Activated naive CD4-positive, alpha-beta T cell treated with anti-CD3 and anti-CD28 coated beads, Interleukin-2, amount 50 U/mL, for 72 hours (primary cell): Measurements from ENCODE around the gene KNSTRN. TPM values are rescaled to one million over a fixed set of nuclear protein-coding genes. Genes with fewer than 3 reads are reported as not detected.

ENCODE experiments used
- ATAC-seq, 2 donors: fragments of 150-1000 bp; cut with Tn5 transposase; 2 replicates each; pipeline ENCODE4 v1.10.0; 2021; ENCODE audit warnings: mild to moderate bottlenecking in 2 of 2, moderate library complexity in 2 of 2
- DNase-seq, 2 donors: peaks; one replicate each; pipeline ENCODE4 v3.0.0; 2021 to 2022; ENCODE audit warnings: low spot score in 2 of 2
- H3K27ac Mint-ChIP-seq, 2 donors: one replicate each; pipeline ENCODE4 v1.8.0; 2022; ENCODE audit warnings: mild to moderate bottlenecking in 2 of 2, mixed read lengths in 2 of 2
- H3K36me3 Mint-ChIP-seq, 2 donors: one replicate each; pipeline ENCODE4 v1.8.0; 2022; ENCODE audit warnings: mixed read lengths in 2 of 2
- H3K9me3 Mint-ChIP-seq, 2 donors: one replicate each; pipeline ENCODE4 v1.8.0; 2022; ENCODE audit warnings: mixed read lengths in 2 of 2
- total RNA-seq, 2 donors: library from RNA; stranded (reverse); gene quantifications; one replicate each; pipeline ENCODE4 v1.2.3, GENCODE V29; 2022

The KNSTRN gene, protein sequence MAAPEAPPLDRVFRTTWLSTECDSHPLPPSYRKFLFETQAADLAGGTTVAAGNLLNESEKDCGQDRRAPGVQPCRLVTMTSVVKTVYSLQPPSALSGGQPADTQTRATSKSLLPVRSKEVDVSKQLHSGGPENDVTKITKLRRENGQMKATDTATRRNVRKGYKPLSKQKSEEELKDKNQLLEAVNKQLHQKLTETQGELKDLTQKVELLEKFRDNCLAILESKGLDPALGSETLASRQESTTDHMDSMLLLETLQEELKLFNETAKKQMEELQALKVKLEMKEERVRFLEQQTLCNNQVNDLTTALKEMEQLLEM
- 10 to 100 TPM; 48.6 to 96.4 TPM for total RNA-seq

- peak; percentile 99 to 100 for ATAC-seq
- Mint-ChIP-seq H3K27ac (peak within 1 kb of the TSS; percentile 93 to 95), H3K9me3 (no peaks in the 10 kb centered on the region), H3K36me3 (peaks cover 35 to 39% of the 10 kb centered on the region in 2 donors)
- DNase-seq, result peak; percentile 91
Observed at GRCh38 chr15:40382580-40383456, at the start of gene KNSTRN. TSS of gene KNSTRN (plus strand) at chr15:40382721. CDS start at chr15:40382836, 115 bp downstream.

DNA sequence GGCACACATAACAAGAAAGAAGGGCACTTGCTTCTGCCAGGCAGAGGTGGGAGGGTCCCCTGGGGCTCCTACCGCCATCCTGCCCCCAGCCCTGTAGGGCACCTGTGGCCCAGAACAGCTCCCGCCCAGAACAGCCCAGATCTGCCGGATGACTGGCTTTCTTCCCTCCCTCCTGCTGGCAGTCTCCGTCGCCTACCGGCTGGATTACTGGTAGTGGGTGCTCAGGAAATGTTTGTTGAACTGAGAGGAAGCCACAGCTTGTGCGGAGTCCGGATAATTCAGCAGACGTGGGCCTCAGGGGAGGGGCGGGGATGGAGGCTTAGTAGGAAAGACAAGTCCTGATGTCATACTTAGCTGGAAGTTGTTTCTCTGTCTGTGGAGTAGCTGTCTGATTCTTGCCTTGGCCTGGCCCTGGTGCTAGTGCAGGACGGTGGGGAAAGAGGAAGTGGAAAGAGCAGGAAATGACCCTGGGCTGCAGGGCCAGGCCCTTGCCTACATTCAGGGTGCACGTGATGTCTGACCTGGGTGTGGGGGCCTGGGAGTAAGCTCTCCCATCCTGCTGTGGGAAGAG lies 48.5 kb upstream of the KNSTRN start:
- Mint-ChIP-seq H3K27ac (peak overlapping the region; percentile 41 to 62), H3K36me3 (no peaks in the 10 kb centered on the region), H3K9me3 (no peaks in the 10 kb centered on the region)
- ATAC-seq, result peak; percentile 16 to 61
- DNase-seq, result no peak

GRCh38 chr15:40334541-40334940 lies 48.0 kb upstream of the KNSTRN start:
- no peaks in the 10 kb centered on the region for H3K9me3 Mint-ChIP-seq
- peak overlapping the region in 1 of 2 donors; percentile 41 for H3K27ac Mint-ChIP-seq
- H3K36me3 Mint-ChIP-seq, result no peaks in the 10 kb centered on the region
- no peak for DNase-seq
- peak in 1 of 2 donors; percentile 2 for ATAC-seq

DNA sequence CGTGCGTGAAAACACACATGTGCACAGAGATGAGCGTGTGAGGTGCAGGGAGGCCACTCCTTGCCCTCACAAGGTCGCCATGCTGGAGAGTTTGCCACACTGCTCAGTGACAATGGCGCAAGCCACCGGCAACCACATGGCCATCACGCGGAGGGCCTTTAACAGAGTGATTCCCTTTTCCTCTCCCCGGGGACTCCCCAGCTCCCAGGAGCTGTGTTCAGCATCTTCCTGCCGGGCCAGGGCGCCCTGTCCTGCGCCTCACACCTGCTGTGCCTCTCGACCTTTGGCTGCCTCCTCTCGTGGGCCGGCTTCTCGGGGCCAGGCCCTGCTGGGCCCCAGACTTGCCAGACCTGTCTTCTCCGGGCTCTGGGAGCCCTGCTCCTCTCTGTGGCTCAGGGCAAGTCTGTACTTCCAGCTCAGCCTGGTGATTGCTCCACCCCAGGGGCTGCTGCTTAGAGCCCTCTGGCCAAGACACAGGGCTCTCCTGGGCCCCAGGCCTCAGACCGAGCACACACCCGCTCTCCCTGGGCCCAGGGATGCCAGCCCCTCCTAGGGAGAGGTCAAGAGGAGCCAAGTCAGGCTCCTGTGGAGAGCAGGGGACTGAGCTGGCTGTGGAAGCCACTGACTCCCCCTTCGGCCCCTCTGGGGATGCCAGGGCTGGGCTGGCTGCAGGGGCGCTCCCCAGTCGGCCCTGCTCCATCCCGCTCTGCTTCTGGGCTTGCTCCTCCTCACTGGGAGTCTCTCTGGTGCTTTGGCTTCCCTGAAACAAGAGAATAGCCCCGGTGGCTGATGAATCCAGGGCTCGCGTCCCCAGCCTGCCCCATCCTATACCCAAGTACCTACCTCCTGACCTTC lies 47.4 kb upstream of the KNSTRN start:
- ATAC-seq, result no peak
- Mint-ChIP-seq H3K9me3 (no peaks in the 10 kb centered on the region), H3K36me3 (no peaks in the 10 kb centered on the region), H3K27ac (peak overlapping the region; percentile 15 to 41)
- no peak for DNase-seq

- Mint-ChIP-seq H3K27ac (peak overlapping the region; percentile 15 to 41), H3K36me3 (no peaks in the 10 kb centered on the region)
- DNase-seq, result no peak
Observed at GRCh38 chr15:40335938-40336743, 46.4 kb upstream of the KNSTRN start.

DNA sequence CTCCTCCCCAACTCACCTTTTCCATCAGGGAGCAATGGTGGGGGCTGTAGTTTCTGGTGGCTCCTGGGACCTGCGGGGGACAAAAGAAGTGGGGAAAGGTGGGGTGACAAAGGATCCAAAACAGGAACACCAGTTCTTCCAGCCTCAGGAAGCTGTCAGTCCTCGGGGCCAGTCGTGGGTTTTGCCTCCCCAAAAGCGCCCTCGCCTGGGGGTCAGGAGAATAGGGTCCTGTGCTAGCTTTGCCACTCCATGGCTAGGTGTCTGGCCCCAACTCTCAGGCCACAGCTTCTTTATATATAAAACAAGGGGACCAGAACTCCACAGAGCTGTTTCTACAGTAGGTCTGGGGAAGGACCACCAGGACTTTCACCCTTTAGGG lies 45.8 kb upstream of the KNSTRN start:
- no peak for ATAC-seq
- Mint-ChIP-seq H3K27ac (no peak overlapping the region), H3K9me3 (no peaks in the 10 kb centered on the region), H3K36me3 (no peaks in the 10 kb centered on the region)
- no peak for DNase-seq

More at GRCh38 chr15:40335938-40336743, 46.4 kb upstream of the KNSTRN start:
- ATAC-seq, result no peak
- H3K9me3 Mint-ChIP-seq, result no peaks in the 10 kb centered on the region

GRCh38 chr15:40337597-40337996 lies 44.9 kb upstream of the KNSTRN start:
- ATAC-seq, result peak in 1 of 2 donors; percentile 4
- H3K9me3 Mint-ChIP-seq, result no peaks in the 10 kb centered on the region
- no peak overlapping the region for H3K27ac Mint-ChIP-seq
- H3K36me3 Mint-ChIP-seq, result no peaks in the 10 kb centered on the region
- DNase-seq, result no peak

DNA sequence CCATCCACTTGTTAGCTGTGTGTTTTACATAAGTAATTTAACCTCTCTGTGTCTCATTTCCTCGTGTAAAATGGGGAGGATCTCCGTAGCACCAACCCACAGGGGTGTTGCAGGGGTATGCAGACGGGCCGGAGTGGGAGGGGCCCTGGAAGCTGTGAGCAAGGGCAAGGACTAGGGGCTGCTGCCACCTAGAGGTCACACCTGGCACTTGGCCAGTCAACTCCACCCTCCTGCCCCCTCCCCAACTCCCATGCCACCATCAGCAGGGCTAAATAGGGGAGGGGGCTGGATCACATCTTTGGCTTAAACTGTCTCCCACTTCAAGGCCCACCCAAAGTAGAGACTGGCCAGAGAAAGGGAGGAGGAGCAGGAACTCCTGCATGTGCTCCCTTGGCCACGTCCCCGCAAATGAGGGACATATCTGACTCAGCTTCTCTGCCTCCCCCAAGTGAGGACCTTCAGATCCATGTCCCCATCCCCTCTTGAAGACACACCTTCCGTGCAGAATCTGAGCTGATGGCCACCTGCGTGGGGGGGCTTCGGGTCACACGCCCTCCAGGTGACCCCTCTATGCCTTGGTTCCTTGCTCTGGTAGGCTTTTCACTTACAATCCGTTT lies 44.4 kb upstream of the KNSTRN start:
- ATAC-seq (peak; percentile 85 to 92), DNase-seq (peak in 1 of 2 donors; percentile 85)
- H3K27ac Mint-ChIP-seq, result no peak overlapping the region
- no peaks in the 10 kb centered on the region for H3K36me3 Mint-ChIP-seq
- no peaks in the 10 kb centered on the region for H3K9me3 Mint-ChIP-seq

GRCh38 chr15:40338921-40339620 lies 43.5 kb upstream of the KNSTRN start:
- Mint-ChIP-seq H3K27ac (no peak overlapping the region), H3K9me3 (no peaks in the 10 kb centered on the region), H3K36me3 (no peaks in the 10 kb centered on the region)
- ATAC-seq (no peak), DNase-seq (no peak)

- Mint-ChIP-seq H3K9me3 (no peaks in the 10 kb centered on the region), H3K36me3 (no peaks in the 10 kb centered on the region), H3K27ac (no peak overlapping the region)
- ATAC-seq, result no peak
- no peak for DNase-seq
Observed at GRCh38 chr15:40339621-40339945, 42.9 kb upstream of the KNSTRN start.

DNA sequence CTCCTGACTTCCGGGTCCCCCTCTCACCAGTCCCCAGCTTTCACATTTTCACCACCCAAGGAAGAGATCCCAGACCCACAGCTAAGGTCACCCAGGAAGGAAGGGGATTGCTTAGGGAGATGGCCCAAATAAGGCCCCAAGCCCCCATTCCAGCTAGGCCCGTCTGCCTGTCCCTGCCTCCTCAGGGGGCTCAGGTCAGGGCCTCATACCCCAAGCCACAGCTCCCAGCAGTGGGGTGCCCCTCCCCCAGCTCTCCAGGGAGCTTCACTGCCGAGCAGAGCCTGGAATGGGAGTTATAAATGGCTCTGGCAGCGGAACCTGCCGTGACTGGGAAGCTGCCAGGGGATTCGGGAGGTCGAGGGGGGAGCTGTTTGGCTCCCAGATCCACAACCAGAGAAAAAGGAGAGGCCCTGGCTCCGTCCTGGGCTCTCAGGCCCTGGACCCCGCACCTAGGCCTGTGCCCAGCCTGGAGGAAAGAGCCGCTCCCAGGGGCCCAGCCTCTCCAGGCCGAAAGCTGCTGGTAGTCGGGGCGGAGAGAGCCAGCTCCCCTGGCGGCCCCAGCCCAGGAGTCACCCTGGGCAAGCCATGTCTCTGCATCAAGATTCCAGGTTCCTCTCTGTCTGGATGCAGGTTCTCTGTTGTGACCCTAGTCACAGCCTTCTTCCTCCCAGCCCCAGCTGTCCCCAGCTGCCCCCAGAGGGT lies 42.3 kb upstream of the KNSTRN start:
- Mint-ChIP-seq H3K27ac (no peak overlapping the region), H3K36me3 (no peaks in the 10 kb centered on the region), H3K9me3 (no peaks in the 10 kb centered on the region)
- ATAC-seq (no peak), DNase-seq (no peak)

GRCh38 chr15:40340740-40341400 lies 41.7 kb upstream of the KNSTRN start, which contains the start of gene CCDC9B:
TSS of gene CCDC9B (minus strand) at chr15:40340939. CDS start at chr15:40340819, 120 bp downstream.
- Mint-ChIP-seq H3K27ac (no peak within 1 kb of the TSS), H3K9me3 (no peaks in the 10 kb centered on the region), H3K36me3 (no peaks in the 10 kb centered on the region)
- ATAC-seq (no peak), DNase-seq (no peak)

GRCh38 chr15:40342416-40343320 lies 39.9 kb upstream of the KNSTRN start:
- Mint-ChIP-seq H3K27ac (no peak overlapping the region), H3K36me3 (no peaks in the 10 kb centered on the region), H3K9me3 (no peaks in the 10 kb centered on the region)
- no peak for DNase-seq
- no peak for ATAC-seq
